H1 (cell line): ENCODE results near the gene STK32C. TPM values are rescaled to one million over a fixed set of nuclear protein-coding genes. Genes with fewer than 3 reads are reported as not detected.

Experiments
- CTCF ChIA-PET: fragments of 300-600 bp; sonication (Branson Sonifier 250); formaldehyde crosslinking; loops from one replicate; lab custom pipeline; 2021; ENCODE audit not compliant: partially characterized antibody; lab: Charles Lee
- POLR2A ChIA-PET: fragments of 300-600 bp; sonication (Branson Sonifier 250); formaldehyde crosslinking; loops from one replicate; lab custom pipeline; 2021; ENCODE audit warnings: inconsistent platforms; ENCODE audit not compliant: partially characterized antibody; lab: Charles Lee
- DNase-seq, 2 experiments: peaks; one replicate each; pipeline versions ENCODE4 v3.0.0 to v3.0.0-alpha.2; 2010 to 2022; ENCODE audit warnings: low spot score in 2 of 2, low read depth in 1 of 2, mixed read lengths in 1 of 2
- FAIRE-seq: peaks from 2 replicates; lab custom pipeline; 2011; peaks lifted over from hg19 to GRCh38; lab: Jason Lieb, UNC
- H2AFZ ChIP-seq: 2 replicates; pipeline ENCODE4 v1.8.1; 2012; ENCODE audit warnings: low read length, inconsistent platforms
- H2AK5ac ChIP-seq: 2 replicates; pipeline ENCODE4 v1.6.1; 2013; ENCODE audit warnings: low read depth, low read length
- H2BK120ac ChIP-seq: replicated peaks from 2 replicates; pipeline ENCODE3; 2013; ENCODE audit warnings: low read depth, low read length, inconsistent platforms
- H2BK12ac ChIP-seq: 2 replicates; pipeline ENCODE4 v1.6.1; 2013; ENCODE audit warnings: low read depth, low read length
- H2BK15ac ChIP-seq: 2 replicates; pipeline ENCODE4 v1.6.1; 2013; ENCODE audit warnings: low read length
- H2BK20ac ChIP-seq: 2 replicates; pipeline ENCODE4 v1.6.1; 2013; ENCODE audit warnings: low read length
- H2BK5ac ChIP-seq: 2 replicates; pipeline ENCODE4 v1.6.1; 2013; ENCODE audit warnings: low read depth, low read length
- H3K14ac ChIP-seq: 2 replicates; pipeline ENCODE4 v1.6.1; 2013; ENCODE audit warnings: inconsistent platforms; ENCODE audit not compliant: insufficient read length
- H3K18ac ChIP-seq: 2 replicates; pipeline ENCODE4 v1.6.1; 2013; ENCODE audit warnings: low read length; ENCODE audit errors: extremely low read depth
- H3K23ac ChIP-seq: 2 replicates; pipeline ENCODE4 v1.6.1; 2013; ENCODE audit warnings: inconsistent platforms; ENCODE audit not compliant: insufficient read length
- H3K23me2 ChIP-seq: 2 replicates; pipeline ENCODE4 v1.6.1; 2013; ENCODE audit warnings: low read depth, low read length
- H3K27ac ChIP-seq: 2 replicates; pipeline ENCODE4 v1.6.1; 2011; ENCODE audit warnings: low read depth, low read length, inconsistent platforms
- H3K27me3 ChIP-seq, 4 experiments: replicated peaks in 1 of 4; 1 replicate in 1 of 4; 2 replicates in 3 of 4; pipeline versions ENCODE4 v1.6.1 to v1.8.1; 2011 to 2013; ENCODE audit warnings: low read length in 3 of 4, mild to moderate bottlenecking in 3 of 4, inconsistent platforms in 2 of 4, mixed read lengths in 2 of 4, moderate library complexity in 1 of 4; ENCODE audit not compliant: control insufficient read depth in 3 of 4, insufficient read depth in 3 of 4; ENCODE audit errors: extremely low read depth in 1 of 4
- H3K36me3 ChIP-seq, 4 experiments: 2 replicates each; pipeline versions ENCODE4 v1.6.1 to v1.8.1; 2011 to 2013; ENCODE audit warnings: mild to moderate bottlenecking in 4 of 4, low read length in 3 of 4, moderate library complexity in 2 of 4, control low read depth in 1 of 4, inconsistent platforms in 1 of 4; ENCODE audit not compliant: insufficient read depth in 4 of 4, control insufficient read depth in 2 of 4
- H3K4ac ChIP-seq: replicated peaks from 2 replicates; pipeline ENCODE3; 2013; ENCODE audit warnings: low read length, low read depth, mixed read lengths, inconsistent platforms; ENCODE audit not compliant: insufficient read length
- H3K4me1 ChIP-seq, 4 experiments: replicated peaks in 1 of 4; 1 replicate in 1 of 4; 2 replicates in 3 of 4; pipeline versions ENCODE4 v1.6.1 to v1.8.1; 2011 to 2013; ENCODE audit warnings: low read length in 3 of 4, inconsistent platforms in 2 of 4, mixed read lengths in 1 of 4; ENCODE audit not compliant: insufficient read depth in 4 of 4, control insufficient read depth in 3 of 4
- H3K4me2 ChIP-seq, 2 experiments: 2 replicates each; pipeline versions ENCODE4 v1.6.1 to v1.8.1; 2011 to 2013; ENCODE audit warnings: low read depth in 2 of 2, low read length in 2 of 2, control low read depth in 1 of 2, inconsistent platforms in 1 of 2, mild to moderate bottlenecking in 1 of 2; ENCODE audit not compliant: insufficient read depth in 1 of 2
- H3K4me3 ChIP-seq, 4 experiments: fragments of 200-600, 300-600 bp in 1 of 4; sonication (generic), shearing (Covaris generic), sonication (Bioruptor Twin) in 1 of 4; 2 replicates each; pipeline versions ENCODE4 v1.5.1 to v1.8.1; 2011 to 2016; ENCODE audit warnings: low read length in 4 of 4, low read depth in 3 of 4, control low read depth in 2 of 4, inconsistent platforms in 2 of 4, mild to moderate bottlenecking in 2 of 4, mixed read lengths in 1 of 4, moderate library complexity in 1 of 4; ENCODE audit not compliant: insufficient read depth in 2 of 4; ENCODE audit errors: extremely low read depth in 1 of 4
- H3K56ac ChIP-seq: replicated peaks from 2 replicates; pipeline ENCODE3; 2013; ENCODE audit warnings: low read depth, mild to moderate bottlenecking, mixed read lengths, low read length, inconsistent platforms; ENCODE audit not compliant: insufficient read length
- H3K79me1 ChIP-seq: 2 replicates; pipeline ENCODE4 v1.6.1; 2013; ENCODE audit warnings: low read depth, low read length, control low read depth
- H3K79me2 ChIP-seq, 2 experiments: 2 replicates each; pipeline versions ENCODE4 v1.6.1 to v1.8.1; 2012 to 2013; ENCODE audit warnings: low read length in 2 of 2, mild to moderate bottlenecking in 2 of 2, inconsistent platforms in 1 of 2; ENCODE audit not compliant: insufficient read depth in 2 of 2, control insufficient read depth in 1 of 2
- H3K9ac ChIP-seq, 4 experiments: replicated peaks in 1 of 4; 1 replicate in 1 of 4; 2 replicates in 3 of 4; pipeline versions ENCODE4 v1.6.1 to v1.8.1; 2011 to 2013; ENCODE audit warnings: low read depth in 3 of 4, low read length in 3 of 4, control low read depth in 2 of 4, mild to moderate bottlenecking in 2 of 4, moderate library complexity in 2 of 4, inconsistent platforms in 1 of 4; ENCODE audit errors: extremely low read depth in 1 of 4
- H3K9me3 ChIP-seq, 2 experiments: 2 replicates each; pipeline versions ENCODE4 v1.6.1 to v1.8.1; 2012 to 2013; ENCODE audit warnings: mild to moderate bottlenecking in 2 of 2, moderate library complexity in 2 of 2, control low read depth in 1 of 2, inconsistent platforms in 1 of 2, low read depth in 1 of 2, low read length in 1 of 2, mixed read lengths in 1 of 2; ENCODE audit not compliant: insufficient read depth in 2 of 2
- H4K20me1 ChIP-seq, 2 experiments: replicated peaks in 1 of 2; 2 replicates each; pipeline versions ENCODE3 to v1.8.1; 2011 to 2013; ENCODE audit warnings: inconsistent platforms in 2 of 2, low read length in 2 of 2, mild to moderate bottlenecking in 1 of 2; ENCODE audit not compliant: insufficient read depth in 2 of 2, control insufficient read depth in 1 of 2
- H4K5ac ChIP-seq: 2 replicates; pipeline ENCODE4 v1.6.1; 2013; ENCODE audit warnings: low read length, low read depth, mixed read lengths, inconsistent platforms; ENCODE audit not compliant: insufficient read length
- H4K8ac ChIP-seq: 2 replicates; pipeline ENCODE4 v1.8.0; 2013; ENCODE audit warnings: mild to moderate bottlenecking, moderate library complexity, low read length, inconsistent platforms; ENCODE audit not compliant: insufficient read depth; ENCODE audit errors: extremely low read depth
- H4K91ac ChIP-seq: replicated peaks from 2 replicates; pipeline ENCODE3; 2013; ENCODE audit warnings: low read length, mixed read lengths, inconsistent platforms; ENCODE audit not compliant: insufficient read length
- CEBPB ChIP-seq: IDR thresholded peaks from 2 replicates; pipeline ENCODE4 v1.6.1; 2012; ENCODE audit warnings: low read depth, low read length
- CHD2 ChIP-seq: IDR thresholded peaks from 2 replicates; pipeline ENCODE4 v1.6.1; 2012; ENCODE audit warnings: low read length, improper control_type of control experiment
- E2F6 ChIP-seq: IDR thresholded peaks from 2 replicates; pipeline ENCODE4 v1.6.1; 2012; ENCODE audit warnings: inconsistent platforms
- EGR1 ChIP-seq: IDR thresholded peaks from 2 replicates; pipeline ENCODE4 v1.6.1; 2011; ENCODE audit warnings: low read depth, low read length, borderline replicate concordance
- MAFK ChIP-seq: IDR thresholded peaks from 2 replicates; pipeline ENCODE4 v1.6.1; 2012; ENCODE audit warnings: low read depth, mild to moderate bottlenecking, improper control_type of control experiment, low read length
- MAX ChIP-seq: IDR thresholded peaks from 2 replicates; pipeline ENCODE4 v1.6.1; 2012; ENCODE audit warnings: inconsistent platforms
- RAD21 ChIP-seq, 2 experiments: IDR thresholded peaks in 1 of 2; conservative IDR thresholded peaks in 1 of 2; 2 replicates each; pipeline ENCODE4 v1.6.1; 2011; ENCODE audit warnings: low read depth in 2 of 2, low read length in 2 of 2, improper control_type of control experiment in 1 of 2, inconsistent platforms in 1 of 2, mild to moderate bottlenecking in 1 of 2, moderate library complexity in 1 of 2
- WGBS, 2 experiments: shearing (Covaris generic) in 1 of 2; methylation state at CpG; one replicate each; pipeline versions ENCODE4 v1.1.6 to v1.1.7; 2013 to 2015; ENCODE audit warnings: low lambda C conversion rate in 2 of 2, mixed read lengths in 2 of 2, inconsistent platforms in 1 of 2, low coverage in 1 of 2, missing lambda C conversion rate in 1 of 2; ENCODE audit not compliant: insufficient replicate concordance in 2 of 2, insufficient coverage in 1 of 2, insufficient read length in 1 of 2; ENCODE audit errors: extremely low coverage in 1 of 2, missing lambda C conversion rate in 1 of 2; 5-methylcytosine and 5-hydroxymethylcytosine counted together
- polyA plus RNA-seq, 7 experiments: library from polyadenylated mRNA; depleted of rRNA in 3 of 7; stranded (reverse) in 5 of 7; unstranded in 2 of 7; fragments of >200 nt in 5 of 7; fragments of 200-250 nt in 2 of 7; gene quantifications; 1 replicate in 5 of 7; 2 replicates in 1 of 7; 4 replicates in 1 of 7; pipeline versions ENCODE4 v1.2.1 to v1.2.3, GENCODE V29; 2011 to 2013; ENCODE audit warnings: missing spikeins in 2 of 7, mixed read lengths in 2 of 7
- total RNA-seq: library from RNA; stranded (reverse); fragmentation: NEBNext Ultra II Directional; extraction: Animal tissue kit (Norgen Biotek cat#: 25700); gene quantifications from 2 replicates; pipeline ENCODE4 v1.2.1, GENCODE V29; 2021

STK32C gene
- total and polyA plus RNA-seq, 2 of the 8 experiments (the other 6 are each of a cell fraction or from before 2014, with no cell fraction given), result 10.6 to 15.6 TPM

- peaks cover 8 to 11% of the 10 kb centered on the region in 2 experiments for H4K20me1 ChIP-seq
- WGBS, 2 experiments, result 63% methylated on average over 12 of the region's 16 CpGs; no CpG with 5 or more reads in 1 of the 2 experiments
Measured at GRCh38 chr10:132293201-132293812, 14.4 kb downstream of the STK32C start.

More at GRCh38 chr10:132293201-132293812, 14.4 kb downstream of the STK32C start:
- H3K9ac ChIP-seq, result no peak overlapping the region
- no peak overlapping the region for H3K56ac ChIP-seq
- H3K4me2 ChIP-seq, result peak overlapping the region in 1 of 2 experiments; percentile 39; a peak in 2 of 4 replicates
- H2BK12ac ChIP-seq, result peak overlapping the region; percentile 60; the same call in 1 of the 2 replicates
- H3K79me1 ChIP-seq, result no peaks in the 10 kb centered on the region
- H2BK120ac ChIP-seq, result no peak overlapping the region
- H4K5ac ChIP-seq, result no peak overlapping the region
- H3K4me3 ChIP-seq, result no peak overlapping the region
- no peaks in the 10 kb centered on the region for H3K79me2 ChIP-seq
- H3K23ac ChIP-seq, result no peak overlapping the region
- H3K23me2 ChIP-seq, result no peaks in the 10 kb centered on the region
- no peaks in the 10 kb centered on the region for H3K36me3 ChIP-seq
- no peaks in the 10 kb centered on the region for H3K27me3 ChIP-seq
- TF ChIP-seq EGR1 (no peak), CEBPB (no peak), RAD21 (IDR thresholded peaks at IDR 0.05 in 1 of 2, conservative IDR thresholded peaks at IDR 0.05 in 1 of 2; ENCODE audit: low read depth in 2 of 2, low read length in 2 of 2) (no peak), MAX (peak; percentile 84), E2F6 (peak; percentile 56), CHD2 (0 out of 2 replicates have a peak, but pooled peaks have one; percentile 31), MAFK (no peak)
- FAIRE-seq, result no peak
- DNase-seq, result no peak
- no peak overlapping the region for H3K4ac ChIP-seq
- no peak overlapping the region for H2BK20ac ChIP-seq
- no peak overlapping the region for H3K27ac ChIP-seq
- no peak overlapping the region for H3K14ac ChIP-seq
- ChIA-PET CTCF (interaction anchor here (0.6 to 2.3 kb wide), 5 partner anchors 10 to 159 kb away, joined by 3 to 8 read pairs (median 6); no protein-coding TSS in a partner anchor), POLR2A (interaction anchor here (1.4 kb wide), 1 partner anchor 43 kb away, joined by 3 read pairs; no protein-coding TSS in a partner anchor)
- H3K18ac ChIP-seq, result no peak overlapping the region; the same call in 1 of the 2 replicates
- peak overlapping the region; percentile 18 for H4K8ac ChIP-seq
- no peaks in the 10 kb centered on the region for H3K9me3 ChIP-seq
- H4K91ac ChIP-seq, result peak overlapping the region; percentile 65
- H3K4me1 ChIP-seq, result peaks cover 0 to 15% (median 11%) of the 10 kb centered on the region in 4 experiments; a peak in 6 of 7 replicates
- H2BK5ac ChIP-seq, result peak overlapping the region; percentile 9; the same call in 1 of the 2 replicates
- H2AK5ac ChIP-seq, result no peak overlapping the region
- no peak overlapping the region for H2AFZ ChIP-seq
- peak overlapping the region; percentile 5; the same call in 1 of the 2 replicates for H2BK15ac ChIP-seq
